GM12875 (cell line): ENCODE results near the gene IRAK1.

Source experiments
- H3K4me3 ChIP-seq: one replicate; pipeline ENCODE4 v1.5.1; 2011; ENCODE audit warnings: low read depth, low read length, control low read depth
- CTCF ChIP-seq: IDR thresholded peaks from 2 replicates; pipeline ENCODE4 v1.5.1; 2011; ENCODE audit warnings: low read depth, mild to moderate bottlenecking, control low read depth, inconsistent platforms, low read length, moderate library complexity, borderline replicate concordance; ENCODE audit not compliant: insufficient read depth

Gene IRAK1

GRCh38 chrX:154032653-154033052 is 13.0 kb upstream of the IRAK1 start:
- TF ChIP-seq CTCF: no peak
- no peak overlapping the region for H3K4me3 ChIP-seq

GRCh38 chrX:154032160-154032559 is 12.5 kb upstream of the IRAK1 start:
- no peak overlapping the region for H3K4me3 ChIP-seq
- TF ChIP-seq CTCF: no peak

GRCh38 chrX:154030715-154031305 is 11.1 kb upstream of the IRAK1 start:
- no peak overlapping the region for H3K4me3 ChIP-seq
- TF ChIP-seq CTCF: no peak

GRCh38 chrX:154030266-154030665 is 10.6 kb upstream of the IRAK1 start:
- no peak for TF ChIP-seq CTCF
- no peak overlapping the region for H3K4me3 ChIP-seq

GRCh38 chrX:154029439-154029838 is 9.7 kb upstream of the IRAK1 start:
- H3K4me3 ChIP-seq: no peak overlapping the region
- TF ChIP-seq CTCF: no peak

- TF ChIP-seq CTCF: no peak
These were observed 8.9 kb upstream of the IRAK1 start for GRCh38 chrX:154028502-154029184.

GRCh38 chrX:154027986-154028385 is 8.3 kb upstream of the IRAK1 start:
- H3K4me3 ChIP-seq: no peak overlapping the region
- TF ChIP-seq CTCF: no peak

More at GRCh38 chrX:154028502-154029184, 8.9 kb upstream of the IRAK1 start:
- no peak overlapping the region for H3K4me3 ChIP-seq
